ENCODE data around the gene C18orf63. TPM values are rescaled to one million over a fixed set of nuclear protein-coding genes. Genes with fewer than 3 reads are reported as not detected.

Gene C18orf63
- total RNA-seq, 4 donors from 2014 or later, result not detected

GRCh38 chr18:74299162-74299561, 16.5 kb upstream of the C18orf63 start:
- intact Hi-C loops (cut with DNase I), result no loop called here
- no peaks in the 10 kb centered on the region for H3K36me3 ChIP-seq
- H3K4me3 ChIP-seq, result no peak overlapping the region
- no peak for DNase-seq (ENCODE audit: extremely low spot score)
- H3K27me3 ChIP-seq, result no peaks in the 10 kb centered on the region
- no peak overlapping the region for H3K27ac ChIP-seq (replicated peaks in 1 of 4)
- H3K4me1 ChIP-seq, result no peaks in the 10 kb centered on the region
- H3K9me3 ChIP-seq, result no peaks in the 10 kb centered on the region
- WGBS, result 81% methylated on average over 1 of the region's 1 CpG
- TF ChIP-seq POLR2A (IDR thresholded peaks at IDR 0.05; ENCODE audit: low read depth) (no peak), EP300 (IDR thresholded peaks at IDR 0.05) (no peak), POLR2AphosphoS5 (IDR thresholded peaks at IDR 0.05) (no peak)

DNA sequence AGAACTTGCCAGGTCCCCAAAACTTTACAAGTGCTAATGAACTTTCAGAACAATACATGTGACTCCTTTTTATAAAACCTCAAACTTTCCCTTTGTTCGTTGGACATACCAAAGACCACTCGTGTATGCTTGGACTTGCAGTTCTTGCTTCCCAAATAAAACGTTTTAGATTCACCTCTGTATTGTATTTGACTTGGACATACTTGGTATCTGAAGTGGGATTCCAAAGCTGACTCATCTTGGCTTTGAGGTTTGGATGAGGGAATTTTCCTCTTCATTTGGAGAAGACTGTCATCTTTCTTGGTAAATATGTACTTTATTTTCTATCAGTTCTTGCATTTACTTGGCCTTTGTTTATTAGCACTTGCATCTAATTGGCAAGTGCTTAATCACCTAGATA, 15.9 kb upstream of the C18orf63 start:
- TF ChIP-seq, protein P1, sequence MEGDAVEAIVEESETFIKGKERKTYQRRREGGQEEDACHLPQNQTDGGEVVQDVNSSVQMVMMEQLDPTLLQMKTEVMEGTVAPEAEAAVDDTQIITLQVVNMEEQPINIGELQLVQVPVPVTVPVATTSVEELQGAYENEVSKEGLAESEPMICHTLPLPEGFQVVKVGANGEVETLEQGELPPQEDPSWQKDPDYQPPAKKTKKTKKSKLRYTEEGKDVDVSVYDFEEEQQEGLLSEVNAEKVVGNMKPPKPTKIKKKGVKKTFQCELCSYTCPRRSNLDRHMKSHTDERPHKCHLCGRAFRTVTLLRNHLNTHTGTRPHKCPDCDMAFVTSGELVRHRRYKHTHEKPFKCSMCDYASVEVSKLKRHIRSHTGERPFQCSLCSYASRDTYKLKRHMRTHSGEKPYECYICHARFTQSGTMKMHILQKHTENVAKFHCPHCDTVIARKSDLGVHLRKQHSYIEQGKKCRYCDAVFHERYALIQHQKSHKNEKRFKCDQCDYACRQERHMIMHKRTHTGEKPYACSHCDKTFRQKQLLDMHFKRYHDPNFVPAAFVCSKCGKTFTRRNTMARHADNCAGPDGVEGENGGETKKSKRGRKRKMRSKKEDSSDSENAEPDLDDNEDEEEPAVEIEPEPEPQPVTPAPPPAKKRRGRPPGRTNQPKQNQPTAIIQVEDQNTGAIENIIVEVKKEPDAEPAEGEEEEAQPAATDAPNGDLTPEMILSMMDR (IDR thresholded peaks at IDR 0.05), result no peak
- no peak for TF ChIP-seq EP300 (IDR thresholded peaks at IDR 0.05)
- TF ChIP-seq POLR2AphosphoS5 (IDR thresholded peaks at IDR 0.05), result no peak
- Histone ChIP-seq H3K27ac (replicated peaks in 1 of 4) (no peak overlapping the region), H3K27me3 (no peaks in the 10 kb centered on the region), H3K4me3 (no peak overlapping the region), H3K4me1 (no peaks in the 10 kb centered on the region), H3K9me3 (no peaks in the 10 kb centered on the region), H3K36me3 (no peaks in the 10 kb centered on the region)
- intact Hi-C loops (cut with DNase I), result no loop called here
- DNase-seq (ENCODE audit: extremely low spot score), result no peak
- 52% methylated on average over 3 of the region's 3 CpGs for WGBS

DNA sequence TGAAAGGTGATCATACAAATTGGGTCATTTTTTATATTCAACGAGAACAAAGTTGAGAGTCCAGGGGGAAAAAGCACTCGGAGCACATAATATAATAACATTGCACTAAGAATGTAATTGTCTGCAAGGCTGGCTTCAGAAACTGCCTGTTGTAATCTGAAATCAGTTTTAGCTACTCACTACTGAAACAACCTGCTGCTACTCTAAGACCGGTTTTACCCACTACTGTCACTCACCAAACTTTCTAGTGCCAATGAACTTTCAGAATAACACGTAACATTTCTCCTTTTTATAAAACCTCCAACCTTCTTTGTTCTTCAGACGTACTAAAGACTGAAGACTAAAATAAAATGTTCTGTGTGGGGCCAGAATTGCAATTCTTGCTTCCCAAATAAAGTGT, 12.3 kb upstream of the C18orf63 start:
- Histone ChIP-seq H3K4me3 (no peak overlapping the region), H3K4me1 (no peaks in the 10 kb centered on the region), H3K27me3 (no peaks in the 10 kb centered on the region), H3K27ac (replicated peaks in 1 of 4) (no peak overlapping the region), H3K36me3 (no peaks in the 10 kb centered on the region), H3K9me3 (no peaks in the 10 kb centered on the region)
- DNase-seq (ENCODE audit: extremely low spot score), result peak; percentile 12
- WGBS, result 56% methylated on average over 5 of the region's 5 CpGs
- intact Hi-C loops (cut with DNase I), result no loop called here
- TF ChIP-seq, protein P1 (IDR thresholded peaks at IDR 0.05), result no peak
- TF ChIP-seq POLR2A (IDR thresholded peaks at IDR 0.05; ENCODE audit: low read depth), result no peak
- TF ChIP-seq EP300 (IDR thresholded peaks at IDR 0.05), result no peak
- no peak for TF ChIP-seq POLR2AphosphoS5 (IDR thresholded peaks at IDR 0.05)

DNA sequence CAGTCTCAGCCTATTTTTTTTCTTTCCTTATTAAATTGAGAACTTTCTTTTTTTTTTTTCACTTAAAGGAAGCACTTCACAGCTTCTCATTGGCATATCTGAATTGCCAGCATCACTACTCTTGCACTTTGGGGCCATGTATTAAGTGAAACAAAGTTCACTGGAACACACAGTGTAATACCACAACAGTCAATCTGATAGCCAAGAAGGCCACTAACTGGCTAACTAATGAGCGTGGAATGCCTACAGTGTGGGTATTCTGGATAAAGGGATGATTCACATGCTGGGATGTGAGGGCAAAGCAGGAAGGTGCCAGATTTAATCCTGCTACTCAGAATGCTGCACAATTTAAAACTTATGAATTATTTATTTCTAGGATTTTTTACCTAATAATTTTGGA, 11.7 kb upstream of the C18orf63 start:
- intact Hi-C loops (cut with DNase I), result no loop called here

DNA sequence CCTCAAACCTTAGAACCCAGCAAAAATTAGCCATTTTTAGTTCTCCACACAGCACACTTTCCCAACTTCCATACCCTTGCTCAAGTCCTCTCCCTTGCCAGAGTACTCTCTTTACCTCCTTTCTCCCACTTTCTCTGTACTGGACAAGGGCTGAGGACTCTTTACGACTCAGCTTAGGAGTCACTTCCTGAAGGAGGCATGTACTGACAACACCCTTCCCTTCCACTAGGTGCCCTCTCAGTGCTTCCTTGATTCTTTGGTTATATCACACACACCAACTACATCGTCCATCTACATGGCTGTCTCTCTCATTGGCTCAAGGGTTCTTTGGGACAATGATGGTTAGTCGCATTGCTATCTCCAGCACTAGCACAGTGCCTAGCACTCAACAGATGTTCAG, 5.2 kb upstream of the C18orf63 start:
- 45% methylated on average over 3 of the region's 3 CpGs for WGBS
- Histone ChIP-seq H3K27ac (replicated peaks in 1 of 4) (no peak overlapping the region), H3K4me3 (no peak overlapping the region), H3K27me3 (no peaks in the 10 kb centered on the region), H3K36me3 (no peaks in the 10 kb centered on the region), H3K9me3 (no peaks in the 10 kb centered on the region), H3K4me1 (peaks cover 0 to 10% (median 0%) of the 10 kb centered on the region in 4 donors)
- no peak for TF ChIP-seq POLR2AphosphoS5 (IDR thresholded peaks at IDR 0.05)
- TF ChIP-seq, protein P1 (IDR thresholded peaks at IDR 0.05), result peak; percentile 8 to 40 (median 22)
- TF ChIP-seq EP300 (IDR thresholded peaks at IDR 0.05), result no peak
- TF ChIP-seq POLR2A (IDR thresholded peaks at IDR 0.05; ENCODE audit: low read depth), result no peak
- intact Hi-C loops (cut with DNase I), result no loop called here
- DNase-seq (ENCODE audit: extremely low spot score), result no peak

More for the DNA sequence above, 11.7 kb upstream of the C18orf63 start:
- Histone ChIP-seq H3K36me3 (no peaks in the 10 kb centered on the region), H3K4me1 (no peaks in the 10 kb centered on the region), H3K9me3 (no peaks in the 10 kb centered on the region), H3K4me3 (no peak overlapping the region), H3K27ac (replicated peaks in 1 of 4) (no peak overlapping the region), H3K27me3 (no peaks in the 10 kb centered on the region)
- TF ChIP-seq, protein P1 (IDR thresholded peaks at IDR 0.05), result no peak
- TF ChIP-seq POLR2AphosphoS5 (IDR thresholded peaks at IDR 0.05) (no peak), EP300 (IDR thresholded peaks at IDR 0.05) (no peak)
- WGBS, result 84% methylated on average over 1 of the region's 1 CpG
- peak; percentile 14 for DNase-seq (ENCODE audit: extremely low spot score)
